Measurements from ENCODE around the gene SIM2. TPM values are rescaled to one million over a fixed set of nuclear protein-coding genes. Genes with fewer than 3 reads are reported as not detected.
A peak's percentile ranks its signal among the peaks of the same experiment; 100 is the strongest.

The SIM2 gene
- total RNA-seq, 1 donor from 2014 or later, result 9.2 TPM

- Histone ChIP-seq H3K36me3 (ENCODE audit: insufficient read depth, low read length) (no peaks in the 10 kb centered on the region), H3K79me2 (ENCODE audit: insufficient read depth, low read length) (no peaks in the 10 kb centered on the region), H4K20me1 (ENCODE audit: insufficient read depth, low read length) (peaks cover 3% of the 10 kb centered on the region), H3K4me2 (ENCODE audit: low read length) (no peak overlapping the region), H3K9me3 (ENCODE audit: insufficient read depth, low read depth, low read length) (no peaks in the 10 kb centered on the region), H2AFZ (ENCODE audit: low read depth, low read length) (no peak overlapping the region), H3K4me1 (ENCODE audit: insufficient read depth, low read length) (no peaks in the 10 kb centered on the region), H3K27ac (ENCODE audit: low read depth, low read length) (no peak overlapping the region), H3K9ac (ENCODE audit: low read length) (no peak overlapping the region), H3K4me3 (ENCODE audit: insufficient read depth, low read depth, low read length) (no peak overlapping the region), H3K27me3 (ENCODE audit: insufficient read depth, low read length) (peaks cover 85% of the 10 kb centered on the region)
- H3K36me3 Mint-ChIP-seq (ENCODE audit: low read depth, unreplicated experiment), result no peaks in the 10 kb centered on the region
- H3K4me3 Mint-ChIP-seq (ENCODE audit: unreplicated experiment), result no peak overlapping the region
- no peak for TF ChIP-seq EZH2 (IDR thresholded peaks at IDR 0.05; ENCODE audit: insufficient read depth, low read length)
- no peak for TF ChIP-seq CTCF (IDR thresholded peaks at IDR 0.05; ENCODE audit: insufficient read depth, low read depth, low read length)
- peaks cover 10% of the 10 kb centered on the region for H3K9me3 Mint-ChIP-seq (ENCODE audit: unreplicated experiment)
- no peak overlapping the region for H3K27ac Mint-ChIP-seq (ENCODE audit: unreplicated experiment)
- FAIRE-seq (no peak), DNase-seq (ENCODE audit: low read depth) (no peak)
- peaks cover 58% of the 10 kb centered on the region for H3K27me3 Mint-ChIP-seq (ENCODE audit: low read depth, unreplicated experiment)
- H3K4me1 Mint-ChIP-seq (ENCODE audit: low read depth, unreplicated experiment), result peaks cover 24% of the 10 kb centered on the region
Observed at GRCh38 chr21:36689324-36689723, 9.6 kb upstream of the SIM2 start.

- no peak overlapping the region for H3K4me2 ChIP-seq (ENCODE audit: low read length)
- no peak overlapping the region for H3K4me3 Mint-ChIP-seq (ENCODE audit: unreplicated experiment)
Observed at GRCh38 chr21:36690628-36691554, 8.0 kb upstream of the SIM2 start.

More at GRCh38 chr21:36690628-36691554, 8.0 kb upstream of the SIM2 start:
- peaks cover 2% of the 10 kb centered on the region for H3K36me3 Mint-ChIP-seq (ENCODE audit: low read depth, unreplicated experiment)
- peaks cover 59% of the 10 kb centered on the region for H3K27me3 Mint-ChIP-seq (ENCODE audit: low read depth, unreplicated experiment)
- H3K9ac ChIP-seq (ENCODE audit: low read length), result no peak overlapping the region
- H3K36me3 ChIP-seq (ENCODE audit: insufficient read depth, low read length), result no peaks in the 10 kb centered on the region
- no peak overlapping the region for H2AFZ ChIP-seq (ENCODE audit: low read depth, low read length)
- H3K79me2 ChIP-seq (ENCODE audit: insufficient read depth, low read length), result no peaks in the 10 kb centered on the region
- no peak overlapping the region for H3K4me3 ChIP-seq (ENCODE audit: insufficient read depth, low read depth, low read length)
- no peak for FAIRE-seq
- no peak for TF ChIP-seq CTCF (IDR thresholded peaks at IDR 0.05; ENCODE audit: insufficient read depth, low read depth, low read length)
- no peak for TF ChIP-seq EZH2 (IDR thresholded peaks at IDR 0.05; ENCODE audit: insufficient read depth, low read length)
- H4K20me1 ChIP-seq (ENCODE audit: insufficient read depth, low read length), result peaks cover 17% of the 10 kb centered on the region
- peaks cover 14% of the 10 kb centered on the region for H3K9me3 Mint-ChIP-seq (ENCODE audit: unreplicated experiment)
- H3K9me3 ChIP-seq (ENCODE audit: insufficient read depth, low read depth, low read length), result no peaks in the 10 kb centered on the region
- no peak overlapping the region for H3K27ac ChIP-seq (ENCODE audit: low read depth, low read length)
- no peak for DNase-seq (ENCODE audit: low read depth)
- H3K4me1 Mint-ChIP-seq (ENCODE audit: low read depth, unreplicated experiment), result peaks cover 27% of the 10 kb centered on the region
- H3K27me3 ChIP-seq (ENCODE audit: insufficient read depth, low read length), result peaks cover 85% of the 10 kb centered on the region
- peak overlapping the region; percentile 24 for H3K27ac Mint-ChIP-seq (ENCODE audit: unreplicated experiment)
- peaks cover 4% of the 10 kb centered on the region for H3K4me1 ChIP-seq (ENCODE audit: insufficient read depth, low read length)

Data from astrocyte (in vitro differentiated cells and primary cell).